Measurements from ENCODE around the gene NID1.
A peak's percentile ranks its signal among the peaks of the same experiment; 100 is the strongest.
"Not testable (repeated sequence)": the region's sequence is repeated elsewhere in the genome, so short reads cannot be mapped to it uniquely, and the experiment has no call there.

The NID1 gene

GRCh38 chr1:236064674-236065508, at the start of gene NID1:
NID1 (minus strand) TSS chr1:236065090; CDS start chr1:236065079, 11 bp downstream.
- peak; percentile 65 for DNase-seq (ENCODE audit: low read depth, low spot score)

- DNase-seq (ENCODE audit: low read depth, low spot score): no peak
Measured at GRCh38 chr1:236114076-236114747, 49.3 kb upstream of the NID1 start.

GRCh38 chr1:236113324-236114032, 48.6 kb upstream of the NID1 start:
- DNase-seq (ENCODE audit: low read depth, low spot score): no peak

GRCh38 chr1:236112332-236112627, 47.4 kb upstream of the NID1 start:
- DNase-seq (ENCODE audit: low read depth, low spot score): no peak

- DNase-seq (ENCODE audit: low read depth, low spot score): no peak
Measured at GRCh38 chr1:236111527-236112331, 46.8 kb upstream of the NID1 start.

GRCh38 chr1:236110137-236110536, 45.2 kb upstream of the NID1 start:
- no peak for DNase-seq (ENCODE audit: low read depth, low spot score)

GRCh38 chr1:236108027-236108648, 43.2 kb upstream of the NID1 start:
- DNase-seq (ENCODE audit: low read depth, low spot score): no peak

- DNase-seq (ENCODE audit: low read depth, low spot score): no peak
Measured at GRCh38 chr1:236107121-236107907, 42.4 kb upstream of the NID1 start.

GRCh38 chr1:236103646-236104218, 38.8 kb upstream of the NID1 start:
- peak; percentile 43 for DNase-seq (ENCODE audit: low read depth, low spot score)

- no peak for DNase-seq (ENCODE audit: low read depth, low spot score)
Measured at GRCh38 chr1:236103059-236103458, 38.2 kb upstream of the NID1 start.

- DNase-seq (ENCODE audit: low read depth, low spot score): no peak
Measured at GRCh38 chr1:236102611-236103010, 37.7 kb upstream of the NID1 start.

- no peak for DNase-seq (ENCODE audit: low read depth, low spot score)
Measured at GRCh38 chr1:236101233-236102200, 36.6 kb upstream of the NID1 start.

- no peak for DNase-seq (ENCODE audit: low read depth, low spot score)
Measured at GRCh38 chr1:236100799-236101198, 35.9 kb upstream of the NID1 start.

- DNase-seq (ENCODE audit: low read depth, low spot score): no peak
Measured at GRCh38 chr1:236099355-236099974, 34.6 kb upstream of the NID1 start.

- DNase-seq (ENCODE audit: low read depth, low spot score): no peak
Measured at GRCh38 chr1:236098267-236098666, 33.4 kb upstream of the NID1 start.

- not testable (repeated sequence) for DNase-seq (ENCODE audit: low read depth, low spot score)
Measured at GRCh38 chr1:236096660-236097482, 32.0 kb upstream of the NID1 start.

GRCh38 chr1:236095705-236096520, 31.0 kb upstream of the NID1 start:
- no peak for DNase-seq (ENCODE audit: low read depth, low spot score)

All from brain pericyte (primary cell).